Sigmoid colon (tissue), 3 donors: ENCODE results near the gene CCDC47.

Experiments used
- POLR2A ChIP-seq, 2 donors: fragments of 450-650 bp; IDR thresholded peaks; one replicate each; pipeline ENCODE4 v1.6.1; 2016; ENCODE audit warnings: antibody characterized with exemption in 2 of 2, mild to moderate bottlenecking in 2 of 2, moderate library complexity in 2 of 2
- TF ChIP-seq, protein P1 (sequence below), 4 experiments: fragments of 450-650 bp in 3 of 4; fragments of 200-600 bp in 1 of 4; IDR thresholded peaks; one replicate each; pipeline ENCODE4 v1.5.1; 2016 to 2019; ENCODE audit warnings: antibody characterized with exemption in 4 of 4, mild to moderate bottlenecking in 3 of 4, moderate library complexity in 2 of 4

DNA sequence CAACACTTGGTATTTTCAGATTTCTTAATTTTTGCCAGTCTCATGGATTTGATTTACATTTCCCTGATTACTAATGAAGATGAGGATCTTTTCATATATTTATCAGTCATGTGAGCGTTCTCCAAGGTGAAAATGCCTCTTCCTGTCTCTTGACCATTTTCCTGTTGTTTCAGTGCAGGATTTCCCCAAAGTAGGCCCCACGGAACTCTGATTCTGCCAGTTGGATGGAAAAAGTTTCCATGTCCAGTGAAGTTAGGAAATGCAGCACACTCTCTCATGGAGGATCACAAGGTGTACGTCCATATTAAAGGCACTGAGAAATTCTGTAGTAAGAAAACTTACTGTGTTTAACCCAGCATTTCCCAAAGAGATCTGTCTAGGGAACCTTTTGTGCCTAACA lies 57.0 kb downstream of the CCDC47 start:
- TF ChIP-seq POLR2A (IDR thresholded peaks at IDR 0.05): no peak
- TF ChIP-seq, protein P1, sequence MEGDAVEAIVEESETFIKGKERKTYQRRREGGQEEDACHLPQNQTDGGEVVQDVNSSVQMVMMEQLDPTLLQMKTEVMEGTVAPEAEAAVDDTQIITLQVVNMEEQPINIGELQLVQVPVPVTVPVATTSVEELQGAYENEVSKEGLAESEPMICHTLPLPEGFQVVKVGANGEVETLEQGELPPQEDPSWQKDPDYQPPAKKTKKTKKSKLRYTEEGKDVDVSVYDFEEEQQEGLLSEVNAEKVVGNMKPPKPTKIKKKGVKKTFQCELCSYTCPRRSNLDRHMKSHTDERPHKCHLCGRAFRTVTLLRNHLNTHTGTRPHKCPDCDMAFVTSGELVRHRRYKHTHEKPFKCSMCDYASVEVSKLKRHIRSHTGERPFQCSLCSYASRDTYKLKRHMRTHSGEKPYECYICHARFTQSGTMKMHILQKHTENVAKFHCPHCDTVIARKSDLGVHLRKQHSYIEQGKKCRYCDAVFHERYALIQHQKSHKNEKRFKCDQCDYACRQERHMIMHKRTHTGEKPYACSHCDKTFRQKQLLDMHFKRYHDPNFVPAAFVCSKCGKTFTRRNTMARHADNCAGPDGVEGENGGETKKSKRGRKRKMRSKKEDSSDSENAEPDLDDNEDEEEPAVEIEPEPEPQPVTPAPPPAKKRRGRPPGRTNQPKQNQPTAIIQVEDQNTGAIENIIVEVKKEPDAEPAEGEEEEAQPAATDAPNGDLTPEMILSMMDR (IDR thresholded peaks at IDR 0.05): no peak
